Stimulated activated CD4-positive, alpha-beta T cell treated with anti-CD3 and anti-CD28 coated beads, Interleukin-1b, Interleukin-23, amount 100 ng/mL, for 1 hour (primary cell): ENCODE results near the gene HNRNPDL.
"Not testable (repeated sequence)": the region's sequence is repeated elsewhere in the genome, so short reads cannot be mapped to it uniquely, and the experiment has no call there.

ENCODE experiments used
- DNase-seq, 2 donors: peaks; one replicate each; pipeline ENCODE4 v3.0.0-alpha.2; 2020; ENCODE audit warnings: low read depth in 2 of 2

HNRNPDL gene

DNA sequence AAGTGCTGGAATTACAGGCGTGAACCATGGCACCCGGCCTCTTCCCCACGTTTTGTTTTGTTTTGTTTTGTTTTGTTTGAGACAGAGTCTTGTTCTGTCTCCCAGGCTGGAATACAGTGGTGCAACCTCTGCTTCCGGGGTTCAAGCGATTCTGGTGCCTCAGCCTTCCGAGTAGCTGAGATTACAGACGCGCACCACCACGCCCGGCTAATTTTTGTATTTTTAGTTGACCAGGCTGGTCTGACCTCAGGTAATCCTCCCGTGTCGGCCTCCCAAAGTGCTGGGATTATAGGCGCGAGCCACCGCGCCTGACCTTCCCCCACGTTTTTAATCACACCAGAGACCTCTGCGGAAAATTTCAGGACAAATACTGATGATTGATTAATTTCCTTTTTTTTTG, 2.3 kb upstream of the HNRNPDL start:
- DNase-seq, result no peak

DNA sequence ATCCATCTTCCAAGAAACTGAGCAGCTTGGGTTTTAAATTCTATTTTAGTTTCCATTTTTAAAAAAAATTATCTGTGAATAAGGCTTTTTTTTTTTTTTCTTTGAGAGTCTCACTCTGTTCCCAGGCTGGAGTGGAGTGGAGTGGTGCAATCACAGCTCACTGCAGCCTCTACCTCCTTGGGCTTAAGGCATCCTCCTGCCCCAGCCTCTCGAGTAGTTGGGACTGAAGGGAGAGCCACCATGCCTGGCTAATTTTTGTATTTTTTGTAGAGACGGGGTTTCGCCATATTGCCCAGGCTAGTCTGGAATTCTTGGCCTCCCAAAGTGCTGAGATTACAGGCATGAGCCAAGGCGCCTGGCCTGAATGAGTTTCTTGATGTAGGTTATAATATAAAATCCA, 1.6 kb upstream of the HNRNPDL start:
- no peak for DNase-seq

DNA sequence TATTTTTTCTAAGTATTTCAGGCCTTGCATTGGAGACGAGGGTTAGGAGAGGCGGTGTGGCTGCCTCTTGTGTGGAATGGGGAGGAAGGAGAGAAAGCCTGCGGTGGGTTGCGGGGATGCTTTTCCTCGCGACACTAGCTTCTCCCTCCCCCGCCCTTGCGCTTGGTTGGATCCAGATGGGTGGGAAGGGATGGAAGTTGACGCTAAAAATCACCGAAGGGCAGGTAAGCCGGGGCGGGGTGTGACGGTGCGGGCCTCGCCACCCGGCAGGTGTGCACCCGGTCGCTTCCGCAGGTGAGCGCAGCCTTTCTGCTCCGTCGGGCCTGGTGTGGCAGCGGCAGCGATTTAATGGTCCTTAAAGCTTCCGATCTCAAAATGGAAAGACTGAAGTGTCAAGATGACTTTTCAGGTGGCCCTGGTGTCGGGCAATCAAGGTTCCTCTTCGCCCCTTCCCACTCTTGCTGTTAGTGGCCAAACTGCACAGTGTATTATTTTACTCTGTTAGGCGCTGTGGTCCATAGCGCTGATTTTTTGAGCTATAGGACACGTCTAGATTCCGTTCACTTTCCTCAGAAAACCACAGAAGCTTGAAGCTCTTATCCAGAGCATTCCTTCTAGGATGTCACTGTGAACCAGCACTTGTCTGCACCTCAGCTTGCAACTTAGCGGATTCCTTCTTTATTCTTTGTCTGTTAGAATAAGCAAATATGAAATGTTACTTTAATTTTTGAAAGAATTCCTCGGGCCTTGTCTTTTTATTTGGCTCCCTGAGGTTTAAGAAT, 893 bp upstream of the HNRNPDL start:
- DNase-seq, result no peak

DNA sequence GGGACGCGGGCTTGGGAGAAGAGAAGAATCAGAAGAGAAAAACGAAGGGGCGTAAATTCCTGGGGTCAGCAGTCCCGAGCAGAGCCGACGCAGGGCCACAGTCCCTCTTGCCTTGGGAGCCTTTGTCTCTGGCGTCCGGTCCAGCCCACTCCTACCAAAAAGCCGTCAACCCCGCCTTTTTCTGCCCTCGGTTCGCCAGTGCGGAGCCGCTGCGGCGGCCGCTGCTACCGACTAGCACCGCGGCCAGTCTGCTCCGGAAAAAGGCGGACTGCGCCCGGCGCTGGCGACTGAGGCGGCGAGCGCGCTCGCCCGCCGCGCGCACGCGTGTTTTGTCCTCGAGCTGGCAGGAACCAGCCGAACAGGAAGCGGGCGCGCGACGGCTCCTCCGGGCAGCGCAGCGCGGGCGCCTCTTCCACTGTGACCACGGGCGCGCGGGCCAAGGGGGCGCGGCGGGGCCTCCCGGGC, 502 bp downstream of the HNRNPDL start:
- peak in 1 of 2 donors; percentile 42 for DNase-seq

DNA sequence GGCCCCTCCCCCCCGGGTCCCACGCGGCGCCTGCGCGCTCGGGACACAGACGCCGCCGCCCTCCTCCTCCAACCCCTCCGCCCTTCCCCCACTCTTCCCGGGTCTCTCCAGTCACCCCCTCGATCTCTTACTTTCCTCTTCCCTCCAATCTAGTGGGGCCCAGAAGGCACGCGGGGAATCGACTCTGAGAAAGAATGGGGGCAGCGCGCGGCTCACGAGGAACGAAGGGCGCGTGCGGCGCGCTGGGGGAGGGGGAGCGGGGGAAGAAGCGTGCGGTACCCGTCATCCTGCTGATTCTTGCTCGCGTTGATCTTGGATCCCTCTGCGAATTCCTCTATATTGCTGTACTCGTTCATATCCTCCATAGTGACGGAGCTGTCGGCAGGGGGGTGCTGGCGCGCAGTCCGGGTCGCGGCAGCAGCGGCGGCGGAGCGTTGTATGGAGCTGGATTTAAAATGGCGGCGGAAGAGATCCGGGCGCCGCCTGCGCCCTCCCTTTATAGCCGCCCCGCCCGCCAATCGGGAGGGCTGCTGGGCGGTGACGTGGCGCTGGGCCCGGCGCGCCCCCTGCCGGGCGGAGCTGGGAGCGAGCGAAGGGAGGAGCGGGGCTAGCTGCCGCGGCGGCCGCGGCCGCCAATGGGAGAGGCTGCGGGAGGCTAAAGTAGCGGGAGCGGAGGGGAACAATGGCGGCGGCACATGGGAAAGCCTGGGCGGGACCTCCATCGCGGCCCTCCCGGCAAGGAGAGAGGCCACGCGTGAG, 1.1 kb downstream of the HNRNPDL start:
- peak; percentile 84 to 89 for DNase-seq

DNA sequence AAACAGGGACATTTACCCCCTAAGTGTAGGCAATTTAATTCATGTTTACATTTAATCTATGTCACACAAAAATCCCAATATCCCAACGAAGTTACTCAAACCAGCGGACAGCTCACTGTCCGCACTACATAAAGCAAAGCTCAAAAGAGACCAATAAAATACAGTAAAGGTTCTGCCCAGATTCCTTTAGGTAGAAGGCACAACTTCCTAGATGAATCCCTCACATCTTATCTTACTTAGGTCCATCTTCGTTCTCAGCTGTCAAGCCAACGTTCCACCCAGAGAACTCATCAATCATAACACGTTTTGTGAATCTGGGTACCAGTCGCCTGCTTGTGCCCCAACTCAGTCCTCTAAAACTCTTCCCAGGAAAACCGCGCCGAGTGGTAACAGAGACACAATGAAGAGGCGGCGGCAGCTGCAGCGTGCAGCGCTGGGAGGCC, 1.7 kb downstream of the HNRNPDL start:
- no peak for DNase-seq

DNA sequence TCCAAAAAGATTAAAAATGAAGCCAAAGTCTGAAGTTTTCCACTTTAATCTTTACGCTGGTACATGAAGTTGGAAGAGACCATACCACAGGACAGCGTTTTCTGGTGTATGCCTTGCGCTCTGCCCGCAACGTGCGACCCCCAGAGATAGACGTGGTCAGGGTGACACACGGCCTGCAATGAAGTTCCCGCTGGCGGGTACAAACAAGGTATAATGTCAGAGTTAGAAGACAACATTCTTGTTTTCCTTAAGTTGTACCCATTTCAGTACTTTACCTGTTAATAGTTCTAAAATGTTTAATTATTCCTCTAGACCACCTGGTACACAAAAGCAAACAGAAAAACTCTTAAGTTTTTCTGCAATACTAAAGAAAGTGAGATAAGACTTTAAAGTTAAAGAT, 4.8 kb downstream of the HNRNPDL start:
- DNase-seq, result no peak

DNA sequence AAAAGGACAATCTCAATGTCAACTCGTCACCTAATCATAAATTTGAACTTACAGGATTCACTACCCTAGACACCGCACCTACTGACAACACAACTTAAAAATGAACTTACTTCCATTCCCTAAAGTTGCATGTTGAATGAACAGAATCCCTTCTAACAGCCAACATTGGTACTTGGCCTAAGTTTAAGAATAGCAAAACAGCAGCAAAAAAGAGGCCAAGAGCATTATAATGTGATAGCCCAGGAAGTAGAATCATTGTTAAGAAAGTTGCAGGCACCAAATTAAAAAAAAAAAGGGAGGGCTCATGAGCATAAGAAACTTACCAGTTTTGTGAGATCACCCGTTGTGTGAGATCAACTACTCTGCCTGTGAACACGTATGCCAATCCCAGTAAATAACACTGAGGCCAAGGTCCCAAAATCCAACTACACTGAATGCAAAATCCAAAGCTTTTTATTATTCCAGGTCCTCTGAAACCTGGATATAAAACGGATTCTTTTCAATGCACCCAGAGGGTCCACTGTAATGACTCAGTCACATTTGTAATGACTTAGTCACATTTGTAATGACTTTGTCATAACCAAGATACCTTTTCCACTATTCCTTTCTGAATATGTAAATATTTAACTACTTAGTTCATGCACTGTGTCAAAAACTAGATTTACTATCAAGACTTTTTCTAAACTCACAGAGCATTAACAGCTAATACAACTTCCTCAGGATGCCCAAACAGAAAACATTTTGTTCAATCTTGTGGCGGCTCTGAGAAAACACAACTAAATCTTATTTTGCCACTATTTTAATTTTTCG, 6.8 kb downstream of the HNRNPDL start:
- no peak for DNase-seq

DNA sequence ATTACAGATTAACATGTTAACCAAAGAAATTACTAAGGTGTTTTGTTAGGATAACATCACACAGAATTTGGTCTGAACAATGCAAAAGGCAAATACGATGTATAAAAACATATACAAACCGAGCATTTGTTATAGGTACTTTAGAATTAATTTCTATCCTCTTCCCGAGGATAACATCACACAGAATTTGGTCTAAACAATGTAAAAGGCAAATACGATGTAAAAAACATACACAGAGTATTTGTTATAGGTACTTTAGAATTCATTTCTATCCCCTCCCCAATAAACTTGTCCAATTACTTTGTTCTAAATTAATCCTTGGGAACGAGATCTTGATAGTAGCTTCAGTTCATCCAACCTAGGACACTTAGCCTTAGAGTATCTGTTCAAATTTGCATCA, 7.6 kb downstream of the HNRNPDL start:
- DNase-seq, result no peak

DNA sequence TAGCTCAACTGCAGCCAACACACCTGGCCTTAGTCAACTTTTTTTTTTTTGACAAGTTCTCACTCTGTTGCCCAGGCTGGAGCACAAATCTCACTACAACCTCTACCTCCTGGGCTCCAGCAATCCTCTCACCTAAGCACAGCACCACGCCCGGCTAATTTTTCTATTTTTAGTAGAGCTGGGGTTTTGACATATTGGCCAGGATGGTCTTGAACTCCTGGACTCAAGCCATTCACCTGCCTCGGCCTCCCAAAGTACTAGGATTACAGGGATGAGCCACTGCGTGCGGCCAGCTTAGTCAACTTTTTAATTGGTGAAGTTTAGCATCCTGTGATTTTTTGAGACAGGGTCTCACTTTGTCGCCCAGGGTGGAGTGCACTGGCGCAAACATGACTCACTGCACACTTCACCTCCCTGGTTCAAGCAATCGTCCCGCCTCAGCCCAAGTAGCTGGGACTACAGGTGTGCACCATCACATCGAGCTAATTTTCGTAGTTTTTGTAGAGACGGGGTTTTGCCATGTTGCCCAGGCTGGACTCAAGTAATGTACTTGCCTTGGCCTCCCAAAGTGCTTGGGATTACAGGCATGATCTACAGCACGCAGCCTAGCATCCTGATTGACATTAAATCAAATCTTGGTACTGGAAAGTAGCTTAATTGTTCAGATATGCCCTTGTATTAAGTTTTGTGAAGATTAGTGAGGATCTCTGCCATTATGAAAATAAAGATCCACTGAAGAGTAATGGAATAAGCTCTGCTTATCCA, 8.3 kb downstream of the HNRNPDL start:
- DNase-seq, result no peak

DNA sequence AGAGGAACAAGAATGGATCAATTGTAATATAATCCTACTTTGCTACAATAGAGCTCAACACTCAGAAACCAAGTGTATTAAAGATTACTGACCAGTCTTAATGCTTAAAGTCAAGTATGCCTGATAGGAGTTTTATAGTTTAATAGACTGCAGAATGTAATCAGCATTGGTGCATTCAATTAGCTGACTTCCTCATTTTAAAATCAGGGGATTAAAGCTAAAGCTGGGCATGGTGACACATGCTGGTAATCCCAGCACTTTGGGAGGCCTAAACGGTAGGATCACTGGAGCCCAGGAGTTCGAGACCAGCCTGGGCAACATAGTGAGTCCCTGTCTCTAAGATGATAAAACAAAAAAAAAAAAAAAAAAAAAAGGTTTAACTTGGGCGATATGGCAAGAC, 10.8 kb downstream of the HNRNPDL start:
- no peak for DNase-seq

DNA sequence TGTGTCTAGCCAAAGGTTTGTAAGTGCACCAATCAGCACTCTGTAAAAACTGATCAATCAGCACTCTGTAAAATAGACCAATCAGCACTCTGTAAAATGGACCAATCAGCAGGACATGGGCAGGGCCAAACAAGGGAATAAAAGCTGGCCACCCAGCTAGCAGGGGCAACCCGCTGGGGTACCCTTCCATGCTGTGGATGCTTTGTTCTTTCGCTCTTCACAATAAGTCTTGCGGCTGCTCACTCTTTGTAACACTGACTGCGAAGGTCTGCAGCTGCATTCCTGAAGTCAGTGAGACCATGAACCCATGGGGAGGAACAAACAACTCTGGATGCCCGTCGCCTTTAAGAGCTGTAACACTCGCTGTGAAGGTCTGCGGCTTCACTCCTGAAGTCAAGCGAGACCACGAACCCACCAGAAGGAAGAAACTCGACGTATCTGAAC, 14.3 kb downstream of the HNRNPDL start:
- no peak for DNase-seq

DNA sequence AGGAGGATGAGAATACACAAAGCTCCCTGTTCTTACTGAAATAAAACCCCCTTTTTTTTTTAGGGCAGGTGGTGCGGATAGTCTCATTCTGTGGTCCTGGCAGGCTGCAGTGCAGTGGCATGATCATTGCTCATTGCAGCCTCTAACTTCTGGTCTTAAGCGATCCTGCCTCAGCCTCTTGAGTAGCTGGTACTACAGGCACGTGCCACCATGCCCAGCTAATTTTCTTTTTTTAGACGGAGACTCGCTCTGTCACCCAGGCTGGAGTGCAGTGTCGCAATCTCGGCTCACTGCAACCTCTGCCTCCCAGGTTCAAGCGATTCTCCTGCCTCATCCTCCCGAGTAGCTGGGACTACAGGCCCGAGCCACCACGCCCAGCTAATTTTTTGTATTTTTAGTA, 15.2 kb downstream of the HNRNPDL start:
- DNase-seq, result not testable (repeated sequence)

DNA sequence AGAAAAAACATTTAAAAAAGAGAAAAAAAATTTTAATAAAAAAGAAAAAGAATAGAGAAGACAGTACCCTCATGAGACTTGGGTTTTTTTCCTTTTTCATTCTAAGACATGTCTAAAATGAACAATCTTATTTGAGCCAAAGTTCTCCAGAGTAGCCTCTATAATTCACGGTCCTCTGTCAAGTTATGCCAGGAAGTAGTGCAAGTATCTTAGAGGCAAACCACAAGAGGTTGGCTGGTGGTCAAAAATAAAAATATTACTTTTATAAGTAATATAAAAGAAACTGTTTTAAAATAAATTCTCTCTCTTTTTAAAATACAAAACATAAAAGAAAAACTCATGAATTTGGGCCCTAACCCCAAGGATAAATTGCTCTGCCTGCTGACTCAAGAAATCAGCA, 26.5 kb downstream of the HNRNPDL start:
- no peak for DNase-seq

DNA sequence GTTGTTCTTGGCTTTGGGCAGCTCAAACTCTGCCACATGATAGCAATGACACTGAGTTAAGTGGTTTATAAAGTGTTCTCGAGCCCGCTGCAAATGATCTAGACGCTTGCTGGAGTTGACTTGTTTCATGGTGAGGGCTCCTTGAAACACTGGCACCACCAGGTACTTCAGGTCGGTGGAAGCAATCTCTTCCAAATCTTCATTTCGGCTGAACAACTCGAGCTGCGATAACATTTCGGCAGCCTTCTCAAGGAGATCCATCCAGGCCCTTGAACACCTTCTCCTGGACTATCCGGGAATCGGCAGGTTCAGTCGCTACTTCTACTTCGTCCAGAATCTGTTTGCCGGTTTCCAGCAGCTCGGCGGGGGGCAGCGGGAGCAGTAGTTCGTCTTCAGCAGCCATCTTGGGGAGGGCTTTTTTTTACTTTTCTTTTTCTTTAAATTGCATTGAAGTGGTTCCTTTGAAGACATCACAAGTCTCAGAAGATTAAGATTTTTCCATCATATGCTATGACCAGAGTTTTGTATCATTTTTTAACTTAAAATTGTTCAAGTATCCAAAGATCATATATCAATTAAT, 28.0 kb downstream of the HNRNPDL start:
- no peak for DNase-seq

DNA sequence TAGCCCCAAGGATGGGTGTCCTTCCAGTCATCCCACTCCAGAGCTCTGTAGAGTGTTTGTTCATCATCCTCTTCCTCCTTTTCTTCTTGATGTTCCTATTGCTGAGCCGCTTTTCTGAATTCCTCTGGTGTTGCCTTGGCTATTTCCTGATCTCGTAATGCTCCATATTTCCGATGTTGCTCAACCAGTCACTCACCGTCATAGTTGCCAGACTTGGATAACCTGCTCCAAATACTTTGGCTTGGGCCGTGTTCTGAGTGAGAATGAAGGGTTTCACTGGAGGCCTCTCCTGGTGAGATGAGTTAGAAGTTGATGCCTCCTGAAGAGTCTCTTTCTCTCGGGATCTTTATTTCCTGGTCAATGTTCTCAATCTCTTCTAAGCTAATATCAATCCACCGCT, 28.7 kb downstream of the HNRNPDL start:
- no peak for DNase-seq

DNA sequence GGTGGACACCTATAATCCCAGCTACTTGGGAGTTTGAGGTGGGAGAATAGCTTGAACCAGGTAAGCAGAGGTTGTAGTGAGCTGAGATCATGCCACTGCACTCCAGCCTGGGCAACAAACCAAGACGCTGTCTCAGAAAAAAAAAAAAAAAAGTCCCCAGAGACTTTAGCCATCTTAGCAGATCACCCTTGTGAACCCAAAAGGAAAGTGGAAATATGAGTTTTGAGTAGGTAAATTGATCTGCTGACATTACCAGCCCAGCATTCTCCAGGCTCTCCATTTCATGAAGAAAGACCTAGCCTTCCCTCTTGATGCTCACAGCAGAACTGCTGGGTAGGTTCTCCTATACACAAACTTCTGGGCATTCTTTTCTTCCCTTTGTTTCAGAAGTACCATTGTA, 32.0 kb downstream of the HNRNPDL start:
- no peak for DNase-seq

DNA sequence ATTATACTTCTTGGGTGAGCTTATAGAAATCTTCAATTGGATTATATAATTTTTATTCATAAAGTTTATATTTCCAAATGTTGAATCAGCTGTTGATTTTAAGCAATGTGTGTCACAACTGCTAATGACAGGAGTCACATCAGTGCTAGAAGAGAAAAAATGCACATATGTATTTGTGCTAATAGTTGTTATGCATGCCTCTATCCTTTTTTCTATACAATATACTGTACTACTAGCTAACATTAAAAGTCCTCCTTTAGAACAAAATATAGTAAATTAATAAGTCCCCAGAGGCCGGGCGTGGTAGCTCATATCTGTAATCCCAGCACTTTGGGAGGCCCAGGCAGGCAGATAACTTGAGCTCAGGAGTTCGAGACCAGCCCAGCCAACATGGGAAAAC, 32.7 kb downstream of the HNRNPDL start:
- DNase-seq, result no peak

DNA sequence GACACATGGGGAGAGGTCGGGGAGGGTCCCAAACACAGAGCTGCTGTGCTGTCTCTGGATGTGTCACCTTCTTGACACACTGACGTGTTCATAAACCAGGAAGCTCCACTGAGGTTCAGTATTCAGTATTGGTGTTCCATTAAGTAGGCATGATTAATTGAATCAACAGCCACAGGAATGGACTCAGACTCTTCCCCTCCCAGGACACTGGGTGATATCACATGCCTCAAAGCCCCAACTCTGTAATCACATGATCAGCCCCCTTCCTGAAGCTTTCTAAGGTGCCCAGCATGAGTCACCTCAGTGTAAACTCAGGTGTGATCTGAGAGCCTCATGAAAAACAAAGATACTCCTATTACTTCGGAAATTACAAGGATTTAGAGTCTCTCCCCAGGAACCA, 35.4 kb downstream of the HNRNPDL start:
- DNase-seq, result no peak

DNA sequence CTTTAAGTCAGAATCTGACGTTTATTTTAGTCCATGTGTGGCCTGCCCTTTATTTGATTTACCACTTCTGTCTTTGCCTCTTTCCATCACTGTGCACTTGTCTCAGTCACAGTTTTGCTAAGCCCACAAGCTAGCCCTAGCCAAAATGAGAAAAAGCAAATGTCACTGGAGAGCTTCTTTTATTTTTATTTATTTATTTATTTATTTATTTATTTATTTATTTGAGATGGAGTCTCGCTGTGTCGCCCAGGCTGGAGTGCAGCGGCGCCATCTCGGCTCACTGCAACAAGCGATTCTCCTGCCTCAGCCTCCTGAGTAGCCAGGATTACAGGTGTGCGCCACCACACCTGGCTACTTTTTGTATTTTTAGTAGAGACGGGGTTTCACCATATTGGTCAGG, 40.2 kb downstream of the HNRNPDL start:
- not testable (repeated sequence) for DNase-seq

DNA sequence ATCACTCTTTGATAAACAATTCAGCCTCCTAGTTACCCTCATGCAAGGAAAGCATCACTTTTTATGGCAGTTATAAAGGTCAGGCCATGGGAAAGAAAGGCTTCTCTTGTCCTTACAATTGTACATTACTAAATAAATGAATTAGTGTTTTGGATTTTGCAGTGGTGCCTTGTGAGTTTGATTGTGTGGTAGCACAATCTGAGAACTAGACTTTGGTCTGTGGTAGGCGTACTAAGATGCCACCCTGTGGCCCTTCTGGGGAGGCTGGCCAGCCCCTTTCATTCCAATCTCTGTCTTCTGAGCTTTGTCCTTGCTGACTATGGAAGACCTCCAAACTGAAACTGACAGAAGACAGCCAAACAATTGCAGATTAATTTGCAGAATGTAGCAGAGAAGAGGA, 41.9 kb downstream of the HNRNPDL start:
- no peak for DNase-seq
